ENCODE measurements around the gene OR2T4.

OR2T4 gene

GRCh38 chr1:248361121-248361715, at the start of gene OR2T4:
OR2T4 (plus strand) TSS chr1:248361665; CDS start chr1:248361665, 0 bp downstream.
- no peak for DNase-seq

GRCh38 chr1:248316796-248317195, 44.7 kb upstream of the OR2T4 start:
- no peak for DNase-seq

GRCh38 chr1:248324468-248324867, 37.0 kb upstream of the OR2T4 start, which contains the start of gene OR2M7:
OR2M7 (minus strand) TSS chr1:248324568; CDS start chr1:248324568, 0 bp downstream.
- DNase-seq: no peak

- DNase-seq: no peak
Measured at GRCh38 chr1:248343451-248343850, 18.0 kb upstream of the OR2T4 start.

- no peak for DNase-seq
Measured at GRCh38 chr1:248348475-248348874, 13.0 kb upstream of the OR2T4 start, which contains the start of gene OR14C36. OR14C36 (plus strand) TSS chr1:248348775; CDS start chr1:248348775, 0 bp downstream.

- DNase-seq: no peak
Measured at GRCh38 chr1:248359415-248359814, 2.0 kb upstream of the OR2T4 start.

- no peak for DNase-seq
Measured at GRCh38 chr1:248366609-248367008, 5.1 kb downstream of the OR2T4 start.

GRCh38 chr1:248372394-248372793, 10.9 kb downstream of the OR2T4 start:
- DNase-seq: no peak

GRCh38 chr1:248373761-248374160, 12.3 kb downstream of the OR2T4 start:
- no peak for DNase-seq

GRCh38 chr1:248375446-248375845, 14.0 kb downstream of the OR2T4 start, which contains the start of gene OR2T6:
OR2T6 (plus strand) TSS chr1:248375746; CDS start chr1:248387609, 11,863 bp downstream.
- DNase-seq: no peak

GRCh38 chr1:248376916-248377315, 15.5 kb downstream of the OR2T4 start:
- no peak for DNase-seq

GRCh38 chr1:248380854-248381253, 19.4 kb downstream of the OR2T4 start:
- DNase-seq: no peak

- no peak for DNase-seq
Measured at GRCh38 chr1:248388426-248388825, 27.0 kb downstream of the OR2T4 start.

GRCh38 chr1:248393050-248393449, 31.6 kb downstream of the OR2T4 start:
- no peak for DNase-seq

- DNase-seq: no peak
Measured at GRCh38 chr1:248402748-248403147, 41.3 kb downstream of the OR2T4 start, which contains the start of gene OR2T1. OR2T1 (plus strand) TSS chr1:248403048; CDS start chr1:248406148, 3,100 bp downstream.

- peak in 1 of 3 experiments; percentile 4 for DNase-seq
Measured at GRCh38 chr1:248404024-248404423, 42.6 kb downstream of the OR2T4 start.

- no peak for DNase-seq
Measured at GRCh38 chr1:248406721-248407692, 45.5 kb downstream of the OR2T4 start.
